Measurements from ENCODE around the gene TMEM198. TPM values are rescaled to one million over a fixed set of nuclear protein-coding genes. Genes with fewer than 3 reads are reported as not detected.

Gene TMEM198
- total and polyA plus RNA-seq, 2 of the 4 experiments (the other 2 are of a cell fraction) = 0.18 to 2.2 TPM

GRCh38 chr2:219557791-219558785 is 14.3 kb downstream of the TMEM198 start:
- no peak overlapping the region for H3K9ac ChIP-seq (ENCODE audit: low read depth, low read length)
- no peak overlapping the region for H4K8ac ChIP-seq (ENCODE audit: low read depth in 2 of 2, low read length in 2 of 2)
- H3K4ac ChIP-seq (ENCODE audit: low read depth, low read length) = no peak overlapping the region
- H3K79me1 ChIP-seq (ENCODE audit: low read depth in 1 of 2, low read length in 2 of 2) = no peaks in the 10 kb centered on the region
- H3K56ac ChIP-seq (ENCODE audit: extremely low read depth, insufficient read depth, low read length) = no peak overlapping the region
- no peak overlapping the region for H2BK120ac ChIP-seq (ENCODE audit: low read depth, low read length)
- no TSS peak for BruUV-seq (replicated peaks)
- no peak overlapping the region for H4K5ac ChIP-seq (ENCODE audit: low read depth, low read length)
- no peak overlapping the region for H2BK5ac ChIP-seq (ENCODE audit: low read depth, low read length, poor library complexity, severe bottlenecking)
- peaks cover 2% of the 10 kb centered on the region; the same call in 1 of the 2 replicates for H3K4me1 ChIP-seq (ENCODE audit: control insufficient read depth, insufficient read depth, low read length)
- no peak overlapping the region for H3K23ac ChIP-seq (ENCODE audit: low read depth, low read length)
- TF ChIP-seq ELK1 (IDR thresholded peaks at IDR 0.05; ENCODE audit: borderline replicate concordance, low read depth, low read length) = no peak
- TF ChIP-seq RFX5 (IDR thresholded peaks at IDR 0.05; ENCODE audit: low read depth, low read length) = no peak
- TF ChIP-seq CEBPB (IDR thresholded peaks at IDR 0.05; ENCODE audit: low read depth, low read length) = no peak
- no peak for TF ChIP-seq USF2 (IDR thresholded peaks at IDR 0.05; ENCODE audit: low read depth, low read length)
- no peak for TF ChIP-seq SMC3 (IDR thresholded peaks at IDR 0.05; ENCODE audit: low read depth, low read length)
- H2BK20ac ChIP-seq (ENCODE audit: low read depth, low read length) = no peak overlapping the region
- H3K9me1 ChIP-seq (ENCODE audit: insufficient read depth, low read length) = no peaks in the 10 kb centered on the region
- H4K20me1 ChIP-seq (ENCODE audit: insufficient read depth, low read length) = peaks cover 3% of the 10 kb centered on the region; the same call in 1 of the 2 replicates
- no peak overlapping the region for H4K91ac ChIP-seq (ENCODE audit: insufficient read depth, low read depth, low read length)
- H2BK15ac ChIP-seq (ENCODE audit: low read depth, low read length) = no peak overlapping the region
- no peak overlapping the region for H3K27ac ChIP-seq (ENCODE audit: insufficient read depth, low read length)
- 81% methylated on average over 15 of the region's 25 CpGs; no CpG with 5 or more reads in 1 of the 2 experiments for WGBS, 2 experiments (ENCODE audit: extremely low coverage in 2 of 2, insufficient read length in 1 of 2)
- no peaks in the 10 kb centered on the region for H3K27me3 ChIP-seq (ENCODE audit: control insufficient read depth, insufficient read depth, low read length)
- H3K36me3 ChIP-seq (ENCODE audit: control insufficient read depth, insufficient read depth, low read length) = peaks cover 2% of the 10 kb centered on the region; the same call in 1 of the 2 replicates
- H2AFZ ChIP-seq (replicated peaks; ENCODE audit: low read length, poor library complexity) = no peak overlapping the region
- ATAC-seq (ENCODE audit: low read depth) = no peak
- ChIA-PET CTCF (no interaction called here), POLR2A (ENCODE audit: unreplicated experiment) (interaction anchor here (1.1 kb wide), 1 partner anchor 13 kb away, joined by 6 read pairs; the partner anchor contains the start of gene OBSL1)
- H3K4me2 ChIP-seq (ENCODE audit: low read depth, low read length) = no peak overlapping the region
- no peak overlapping the region for H2AK5ac ChIP-seq (ENCODE audit: low read depth, low read length)
- H3K14ac ChIP-seq (replicated peaks; ENCODE audit: low read depth, low read length) = no peak overlapping the region
- H3K18ac ChIP-seq (ENCODE audit: low read depth, low read length) = no peak overlapping the region
- no peak for DNase-seq
- H3K4me3 ChIP-seq (ENCODE audit: insufficient read depth, low read depth, low read length) = no peak overlapping the region
- no peaks in the 10 kb centered on the region for H3K9me3 ChIP-seq (ENCODE audit: control insufficient read depth, insufficient read depth, low read length)
- in situ Hi-C loops (cut with MboI; ENCODE audit: low sequenced_read_pairs) (no loop called here), intact Hi-C loops (cut with micrococcal nuclease) (no loop called here), dilution Hi-C loops (cut with HindIII; ENCODE audit: low sequenced_read_pairs, unreplicated experiment) (no loop called here)
- H2AK9ac ChIP-seq (replicated peaks; ENCODE audit: low read depth, low read length, poor library complexity) = no peak overlapping the region

Measured in IMR-90 (cell line).